ENCODE measurements around the gene ZNF17. TPM values are rescaled to one million over a fixed set of nuclear protein-coding genes. Genes with fewer than 3 reads are reported as not detected.

The ZNF17 gene
- total RNA-seq, 1 donor from 2014 or later = 14.1 TPM

DNA sequence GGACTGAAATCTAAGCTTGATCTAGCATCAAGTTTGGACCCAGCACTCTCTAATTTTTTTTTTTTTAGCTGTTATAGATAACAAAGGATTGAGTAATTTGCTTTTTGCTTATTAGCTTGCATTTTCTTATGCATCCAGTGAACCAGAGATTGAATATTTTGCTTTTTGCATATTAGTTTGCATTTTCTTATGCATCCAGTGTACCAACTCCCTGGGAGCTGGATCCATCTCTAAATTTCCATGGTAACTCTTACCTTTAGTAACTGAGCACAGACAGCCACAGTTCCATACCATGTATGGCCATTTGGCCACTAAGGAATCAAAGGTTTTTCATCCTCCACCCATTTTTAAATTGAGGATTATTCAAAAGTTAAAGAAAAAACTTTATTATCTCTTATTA, 30.0 kb upstream of the ZNF17 start:
- Histone ChIP-seq H3K9me3 (ENCODE audit: control insufficient read depth in 3 of 3, low read length in 3 of 3) (peaks cover 8 to 11% (median 10%) of the 10 kb centered on the region in 3 donors), H3K27ac (ENCODE audit: low read depth, low read length) (no peak overlapping the region), H3K4me3 (ENCODE audit: low read length in 3 of 3) (no peak overlapping the region), H3K4me1 (ENCODE audit: control insufficient read depth in 3 of 3, insufficient read depth in 3 of 3, low read length in 3 of 3) (no peaks in the 10 kb centered on the region), H3K9ac (ENCODE audit: low read depth in 1 of 3, low read length in 3 of 3) (no peak overlapping the region), H3K36me3 (ENCODE audit: control insufficient read depth in 3 of 3, insufficient read depth in 3 of 3, low read length in 3 of 3) (peaks cover 18 to 22% (median 20%) of the 10 kb centered on the region in 3 donors), H3K27me3 (ENCODE audit: control insufficient read depth in 3 of 3, insufficient read depth in 3 of 3, low read length in 3 of 3) (no peaks in the 10 kb centered on the region)

- no peak overlapping the region for H3K27ac ChIP-seq (ENCODE audit: low read depth, low read length)
- no peaks in the 10 kb centered on the region for H3K4me1 ChIP-seq (ENCODE audit: control insufficient read depth in 3 of 3, insufficient read depth in 3 of 3, low read length in 3 of 3)
- no peak overlapping the region for H3K4me3 ChIP-seq (ENCODE audit: low read length in 3 of 3)
- no peak overlapping the region for H3K9ac ChIP-seq (ENCODE audit: low read depth in 1 of 3, low read length in 3 of 3)
- no peaks in the 10 kb centered on the region for H3K27me3 ChIP-seq (ENCODE audit: control insufficient read depth in 3 of 3, insufficient read depth in 3 of 3, low read length in 3 of 3)
- H3K9me3 ChIP-seq (ENCODE audit: control insufficient read depth in 3 of 3, low read length in 3 of 3) = peaks cover 2 to 4% (median 3%) of the 10 kb centered on the region in 3 donors
- peaks cover 5 to 7% (median 6%) of the 10 kb centered on the region in 3 donors for H3K36me3 ChIP-seq (ENCODE audit: control insufficient read depth in 3 of 3, insufficient read depth in 3 of 3, low read length in 3 of 3)
Observed at GRCh38 chr19:57382806-57383488, 28.0 kb upstream of the ZNF17 start.

DNA sequence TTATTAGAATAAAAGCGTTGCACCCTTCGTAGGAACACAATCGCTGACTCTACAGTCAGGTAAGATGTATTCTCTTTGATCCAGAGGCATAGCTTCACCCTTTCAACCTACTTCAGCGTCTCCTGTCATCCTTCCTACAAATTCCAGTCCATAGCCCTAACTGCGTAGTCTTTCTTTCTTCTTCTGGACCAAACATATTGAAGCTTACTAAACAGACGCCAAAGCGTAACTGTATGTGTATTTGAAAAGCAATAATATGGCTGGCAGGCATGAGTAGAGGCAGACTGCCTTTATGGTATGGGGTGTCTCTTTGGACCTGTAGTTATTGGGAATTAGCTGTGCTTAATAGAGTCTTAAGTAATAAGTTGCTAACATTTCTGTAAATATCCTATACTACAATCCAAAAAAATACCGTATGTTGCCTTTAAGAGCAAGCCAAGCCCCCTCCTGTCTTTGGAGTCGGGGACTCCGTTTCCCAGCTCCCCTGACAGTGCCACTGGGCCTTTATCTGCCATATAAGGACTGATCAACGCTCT, 21.7 kb upstream of the ZNF17 start:
- Histone ChIP-seq H3K9ac (ENCODE audit: low read depth in 1 of 3, low read length in 3 of 3) (peak overlapping the region; percentile 89 to 96 (median 94)), H3K36me3 (ENCODE audit: control insufficient read depth in 3 of 3, insufficient read depth in 3 of 3, low read length in 3 of 3) (peaks cover 9 to 12% (median 12%) of the 10 kb centered on the region in 3 donors), H3K27me3 (ENCODE audit: control insufficient read depth in 3 of 3, insufficient read depth in 3 of 3, low read length in 3 of 3) (no peaks in the 10 kb centered on the region), H3K4me3 (ENCODE audit: low read length in 3 of 3) (peak overlapping the region; percentile 82 to 95 (median 93)), H3K4me1 (ENCODE audit: control insufficient read depth in 3 of 3, insufficient read depth in 3 of 3, low read length in 3 of 3) (peaks cover 13 to 22% (median 16%) of the 10 kb centered on the region in 3 donors), H3K9me3 (ENCODE audit: control insufficient read depth in 3 of 3, low read length in 3 of 3) (no peaks in the 10 kb centered on the region), H3K27ac (ENCODE audit: low read depth, low read length) (peak overlapping the region; percentile 98)

- Histone ChIP-seq H3K4me3 (ENCODE audit: low read length in 3 of 3) (peak within 1 kb of the TSS; percentile 82 to 95 (median 93)), H3K36me3 (ENCODE audit: control insufficient read depth in 3 of 3, insufficient read depth in 3 of 3, low read length in 3 of 3) (peaks cover 9 to 17% (median 16%) of the 10 kb centered on the region in 3 donors), H3K9ac (ENCODE audit: low read depth in 1 of 3, low read length in 3 of 3) (peak within 1 kb of the TSS; percentile 89 to 96 (median 94)), H3K27ac (ENCODE audit: low read depth, low read length) (peak within 1 kb of the TSS; percentile 98), H3K9me3 (ENCODE audit: control insufficient read depth in 3 of 3, low read length in 3 of 3) (no peaks in the 10 kb centered on the region), H3K4me1 (ENCODE audit: control insufficient read depth in 3 of 3, insufficient read depth in 3 of 3, low read length in 3 of 3) (peaks cover 13 to 22% (median 16%) of the 10 kb centered on the region in 3 donors), H3K27me3 (ENCODE audit: control insufficient read depth in 3 of 3, insufficient read depth in 3 of 3, low read length in 3 of 3) (no peaks in the 10 kb centered on the region)
Observed at GRCh38 chr19:57389730-57390598, 21.0 kb upstream of the ZNF17 start, which contains the start of gene ZNF548. ZNF548 (plus strand) TSS chr19:57389854; CDS start chr19:57390100, 246 bp downstream.

DNA sequence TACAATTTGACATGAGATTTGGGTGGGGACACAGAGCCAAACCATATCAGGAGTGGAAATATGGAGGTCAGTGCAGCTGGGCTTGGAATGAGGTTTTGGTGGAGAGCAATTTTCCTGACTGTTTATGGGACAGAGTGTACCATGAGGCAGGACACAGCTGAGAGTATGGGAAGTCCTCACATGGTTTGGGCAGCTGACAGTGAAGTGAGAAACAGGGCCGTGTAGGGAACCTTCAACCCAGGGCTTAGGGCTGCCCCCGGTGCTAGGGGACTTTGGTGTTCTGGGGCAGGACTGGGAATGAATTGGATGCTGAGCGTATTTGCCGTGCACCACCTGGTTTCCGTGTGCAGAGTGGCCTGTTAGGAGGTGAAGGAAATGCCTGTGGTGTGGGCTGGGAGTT, 15.3 kb upstream of the ZNF17 start:
- peaks cover 50 to 56% (median 54%) of the 10 kb centered on the region in 3 donors for H3K36me3 ChIP-seq (ENCODE audit: control insufficient read depth in 3 of 3, insufficient read depth in 3 of 3, low read length in 3 of 3)
- peaks cover 2 to 8% (median 5%) of the 10 kb centered on the region in 3 donors for H3K9me3 ChIP-seq (ENCODE audit: control insufficient read depth in 3 of 3, low read length in 3 of 3)
- no peak overlapping the region for H3K9ac ChIP-seq (ENCODE audit: low read depth in 1 of 3, low read length in 3 of 3)
- no peak overlapping the region for H3K27ac ChIP-seq (ENCODE audit: low read depth, low read length)
- no peak overlapping the region for H3K4me3 ChIP-seq (ENCODE audit: low read length in 3 of 3)
- H3K4me1 ChIP-seq (ENCODE audit: control insufficient read depth in 3 of 3, insufficient read depth in 3 of 3, low read length in 3 of 3) = peaks cover 4 to 10% (median 7%) of the 10 kb centered on the region in 3 donors
- H3K27me3 ChIP-seq (ENCODE audit: control insufficient read depth in 3 of 3, insufficient read depth in 3 of 3, low read length in 3 of 3) = no peaks in the 10 kb centered on the region

DNA sequence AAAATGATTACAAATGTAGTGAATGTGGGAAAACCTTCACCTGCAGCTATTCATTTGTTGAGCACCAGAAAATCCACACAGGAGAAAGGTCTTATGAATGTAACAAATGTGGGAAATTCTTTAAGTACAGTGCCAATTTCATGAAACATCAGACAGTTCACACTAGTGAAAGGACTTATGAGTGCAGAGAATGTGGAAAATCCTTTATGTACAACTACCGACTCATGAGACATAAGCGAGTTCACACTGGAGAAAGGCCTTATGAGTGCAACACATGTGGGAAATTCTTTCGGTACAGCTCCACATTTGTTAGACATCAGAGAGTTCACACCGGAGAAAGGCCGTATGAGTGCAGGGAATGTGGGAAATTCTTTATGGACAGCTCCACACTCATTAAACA, 12.1 kb upstream of the ZNF17 start:
- peaks cover 0 to 3% (median 0%) of the 10 kb centered on the region in 3 donors for H3K4me1 ChIP-seq (ENCODE audit: control insufficient read depth in 3 of 3, insufficient read depth in 3 of 3, low read length in 3 of 3)
- H3K36me3 ChIP-seq (ENCODE audit: control insufficient read depth in 3 of 3, insufficient read depth in 3 of 3, low read length in 3 of 3) = peaks cover 45 to 54% (median 49%) of the 10 kb centered on the region in 3 donors
- H3K27me3 ChIP-seq (ENCODE audit: control insufficient read depth in 3 of 3, insufficient read depth in 3 of 3, low read length in 3 of 3) = no peaks in the 10 kb centered on the region
- H3K4me3 ChIP-seq (ENCODE audit: low read length in 3 of 3) = no peak overlapping the region
- H3K27ac ChIP-seq (ENCODE audit: low read depth, low read length) = no peak overlapping the region
- H3K9me3 ChIP-seq (ENCODE audit: control insufficient read depth in 3 of 3, low read length in 3 of 3) = peaks cover 2 to 8% (median 5%) of the 10 kb centered on the region in 3 donors
- H3K9ac ChIP-seq (ENCODE audit: low read depth in 1 of 3, low read length in 3 of 3) = no peak overlapping the region

DNA sequence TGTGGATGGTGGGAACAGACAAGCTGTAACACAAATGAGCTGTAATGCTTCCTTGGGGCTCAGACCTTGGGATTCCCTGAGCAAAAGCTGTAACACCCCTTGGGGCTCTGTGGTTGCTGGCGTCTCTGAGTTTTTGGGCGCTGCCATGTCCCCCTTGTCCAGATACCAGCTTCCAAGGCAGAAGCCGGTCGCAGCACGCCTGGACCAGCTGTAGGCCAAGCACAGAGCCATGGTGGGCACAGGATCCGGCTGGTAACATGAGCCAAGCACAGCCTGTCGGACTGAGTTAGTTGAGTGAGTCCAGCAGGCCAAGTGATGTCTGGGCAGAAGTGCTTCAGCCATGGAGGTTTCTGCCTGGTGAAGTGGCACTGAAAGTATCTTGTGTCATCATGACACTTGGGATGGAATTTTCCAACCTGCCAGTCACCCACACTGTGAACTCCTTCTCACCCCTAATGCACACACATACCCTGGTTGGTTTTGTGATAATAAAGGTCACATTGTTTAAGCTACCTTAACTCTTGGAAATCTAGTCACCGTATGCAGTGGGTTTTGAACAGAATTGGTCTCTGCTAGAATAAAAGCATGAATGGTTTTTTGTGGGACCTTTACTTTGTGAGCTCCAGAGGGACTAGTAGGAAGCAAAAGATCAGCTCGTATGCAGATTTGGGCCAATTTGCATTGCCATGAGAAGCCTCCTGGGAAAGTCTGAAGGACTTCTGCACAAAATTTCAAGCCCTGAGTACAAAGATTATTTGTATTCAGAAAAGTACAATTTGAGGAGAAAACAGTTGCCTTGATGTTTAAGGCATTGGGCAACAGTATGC, 7.0 kb upstream of the ZNF17 start:
- Histone ChIP-seq H3K9ac (ENCODE audit: low read depth in 1 of 3, low read length in 3 of 3) (no peak overlapping the region), H3K9me3 (ENCODE audit: control insufficient read depth in 3 of 3, low read length in 3 of 3) (no peaks in the 10 kb centered on the region), H3K27me3 (ENCODE audit: control insufficient read depth in 3 of 3, insufficient read depth in 3 of 3, low read length in 3 of 3) (no peaks in the 10 kb centered on the region), H3K4me3 (ENCODE audit: low read length in 3 of 3) (no peak overlapping the region), H3K4me1 (ENCODE audit: control insufficient read depth in 3 of 3, insufficient read depth in 3 of 3, low read length in 3 of 3) (no peaks in the 10 kb centered on the region), H3K27ac (ENCODE audit: low read depth, low read length) (no peak overlapping the region), H3K36me3 (ENCODE audit: control insufficient read depth in 3 of 3, insufficient read depth in 3 of 3, low read length in 3 of 3) (peaks cover 10 to 15% (median 11%) of the 10 kb centered on the region in 3 donors)

DNA sequence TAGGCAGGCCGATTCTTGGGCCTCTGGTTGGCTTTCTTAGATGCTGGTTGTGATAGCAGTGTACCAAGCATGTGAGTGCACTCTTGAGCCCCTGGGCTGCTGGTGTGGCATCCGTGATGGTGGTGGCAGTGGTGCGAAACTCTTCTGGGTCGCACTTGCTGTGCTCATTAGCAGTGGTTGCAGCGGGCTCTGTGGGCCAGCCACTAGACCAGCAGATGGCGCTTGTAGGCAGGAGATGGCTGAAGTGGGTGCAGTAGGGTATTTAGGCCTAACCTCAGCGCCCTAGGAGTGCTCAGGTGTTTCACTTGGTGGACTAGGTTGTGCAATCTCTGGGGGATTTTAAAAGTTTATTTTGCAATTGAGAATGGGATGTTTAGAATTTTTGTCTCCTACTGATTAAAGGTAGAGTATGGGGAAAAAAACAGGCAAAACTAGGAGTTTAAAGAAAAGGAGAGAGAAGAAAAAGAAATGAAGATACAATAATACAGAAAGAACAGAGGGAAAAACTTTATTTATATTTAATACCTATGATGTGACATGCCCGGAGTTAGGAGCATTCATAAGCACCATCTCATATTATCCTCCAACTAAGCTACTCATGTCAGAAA, 4.3 kb upstream of the ZNF17 start:
- peaks cover 2 to 6% (median 3%) of the 10 kb centered on the region in 3 donors for H3K36me3 ChIP-seq (ENCODE audit: control insufficient read depth in 3 of 3, insufficient read depth in 3 of 3, low read length in 3 of 3)
- peak overlapping the region in 1 of 3 donors; percentile 52 for H3K9ac ChIP-seq (ENCODE audit: low read depth in 1 of 3, low read length in 3 of 3)
- H3K9me3 ChIP-seq (ENCODE audit: control insufficient read depth in 3 of 3, low read length in 3 of 3) = no peaks in the 10 kb centered on the region
- peaks cover 7 to 11% (median 7%) of the 10 kb centered on the region in 3 donors for H3K4me1 ChIP-seq (ENCODE audit: control insufficient read depth in 3 of 3, insufficient read depth in 3 of 3, low read length in 3 of 3)
- H3K4me3 ChIP-seq (ENCODE audit: low read length in 3 of 3) = no peak overlapping the region
- H3K27me3 ChIP-seq (ENCODE audit: control insufficient read depth in 3 of 3, insufficient read depth in 3 of 3, low read length in 3 of 3) = no peaks in the 10 kb centered on the region
- no peak overlapping the region for H3K27ac ChIP-seq (ENCODE audit: low read depth, low read length)

- H3K36me3 ChIP-seq (ENCODE audit: control insufficient read depth in 3 of 3, insufficient read depth in 3 of 3, low read length in 3 of 3) = peaks cover 42 to 55% (median 50%) of the 10 kb centered on the region in 3 donors
- H3K27me3 ChIP-seq (ENCODE audit: control insufficient read depth in 3 of 3, insufficient read depth in 3 of 3, low read length in 3 of 3) = no peaks in the 10 kb centered on the region
- H3K9me3 ChIP-seq (ENCODE audit: control insufficient read depth in 3 of 3, low read length in 3 of 3) = peaks cover 6 to 19% (median 8%) of the 10 kb centered on the region in 3 donors
- H3K4me3 ChIP-seq (ENCODE audit: low read length in 3 of 3) = peak overlapping the region in 1 of 3 donors; percentile 1
- no peaks in the 10 kb centered on the region for H3K4me1 ChIP-seq (ENCODE audit: control insufficient read depth in 3 of 3, insufficient read depth in 3 of 3, low read length in 3 of 3)
- no peak overlapping the region for H3K9ac ChIP-seq (ENCODE audit: low read depth in 1 of 3, low read length in 3 of 3)
- no peak overlapping the region for H3K27ac ChIP-seq (ENCODE audit: low read depth, low read length)
Observed at GRCh38 chr19:57419439-57419838, 8.5 kb downstream of the ZNF17 start.
